Stimulated activated naive B cell treated with anti-CD40 and anti-IgM and Interleukin-4, amounts not matched to agents 10 μg/mL and 1 μg/mL and 100 μg/mL, for 72 hours (primary cell): ENCODE measurements around the gene KRT20.

Experiments used
- ATAC-seq, 2 donors: fragments of 150-1000 bp; cut with Tn5 transposase; replicated peaks; 2 replicates each; pipeline ENCODE4 v1.10.0; 2021; ENCODE audit warnings: moderate library complexity in 1 of 2
- DNase-seq: peaks from one replicate; pipeline ENCODE4 v3.0.0; 2021
- H3K27ac Mint-ChIP-seq: one replicate; pipeline ENCODE4 v1.8.0; 2022; ENCODE audit warnings: mild to moderate bottlenecking, mixed read lengths
- H3K27me3 Mint-ChIP-seq, 2 donors: one replicate each; pipeline ENCODE4 v1.8.0; 2022; ENCODE audit warnings: mixed read lengths in 2 of 2
- H3K36me3 Mint-ChIP-seq, 2 donors: one replicate each; pipeline ENCODE4 v1.8.0; 2022; ENCODE audit warnings: mixed read lengths in 2 of 2, mild to moderate bottlenecking in 1 of 2
- H3K4me1 Mint-ChIP-seq, 2 donors: one replicate each; pipeline ENCODE4 v1.8.0; 2022; ENCODE audit warnings: mixed read lengths in 2 of 2, mild to moderate bottlenecking in 1 of 2
- H3K4me3 Mint-ChIP-seq, 2 donors: one replicate each; pipeline ENCODE4 v1.8.0; 2022; ENCODE audit warnings: mild to moderate bottlenecking in 2 of 2, mixed read lengths in 2 of 2, moderate library complexity in 1 of 2
- H3K9me3 Mint-ChIP-seq, 2 donors: one replicate each; pipeline ENCODE4 v1.8.0; 2022; ENCODE audit warnings: mixed read lengths in 2 of 2, mild to moderate bottlenecking in 1 of 2

Gene KRT20

DNA sequence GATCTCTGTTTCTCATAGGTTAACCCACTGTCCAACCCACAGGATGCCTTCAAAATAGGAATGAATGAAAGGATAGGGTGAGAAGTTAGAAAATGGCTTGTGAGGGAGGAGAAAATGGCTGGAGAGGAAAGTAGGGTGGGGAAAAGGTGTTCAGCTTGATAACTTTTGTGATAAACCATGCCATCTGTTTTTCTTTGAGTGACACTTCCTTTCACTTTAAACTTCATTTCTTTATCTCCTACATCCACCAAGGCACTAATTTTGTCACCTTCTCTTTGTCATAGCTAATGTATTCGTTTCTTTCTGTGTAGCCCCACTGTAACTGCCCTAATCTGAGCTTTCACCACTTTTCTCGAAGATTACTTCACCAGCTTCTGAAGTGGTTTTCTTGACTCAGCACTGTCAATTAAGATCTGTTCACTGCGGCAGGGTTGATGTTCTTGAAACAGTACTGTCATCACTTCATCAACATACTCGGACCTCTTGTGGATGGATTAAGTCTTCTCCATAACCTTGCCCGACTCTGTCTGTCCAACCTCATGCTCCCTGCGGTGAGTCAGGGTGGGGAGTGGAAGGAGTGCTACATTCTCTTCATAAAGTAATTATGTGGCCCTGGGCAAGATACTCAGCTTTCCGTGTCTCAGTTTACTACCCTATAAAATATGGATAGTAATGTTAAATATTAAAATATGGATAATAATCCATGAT is 57.1 kb downstream of the KRT20 start:
- no peak overlapping the region for H3K27ac Mint-ChIP-seq
- H3K4me1 Mint-ChIP-seq: peaks cover 0 to 10% of the 10 kb centered on the region in 2 donors
- H3K4me3 Mint-ChIP-seq: no peak overlapping the region
- H3K36me3 Mint-ChIP-seq: peaks cover 17 to 37% of the 10 kb centered on the region in 2 donors
- peaks cover 13% of the 10 kb centered on the region in 2 donors for H3K27me3 Mint-ChIP-seq
- ATAC-seq (no peak), DNase-seq (no peak)
- peaks cover 0 to 4% of the 10 kb centered on the region in 2 donors for H3K9me3 Mint-ChIP-seq
